Loucy (cell line): ENCODE data around the gene GRAMD4.

ENCODE experiments used
- CTCF ChIP-seq: fragments of 200-600 bp; sonication (generic); conservative IDR thresholded peaks from 2 replicates; pipeline ENCODE4 v1.5.1; 2014; ENCODE audit warnings: mild to moderate bottlenecking, antibody characterized with exemption, low read length
- EZH2phosphoT487 ChIP-seq: fragments of 200-600 bp; IDR thresholded peaks from 2 replicates; pipeline ENCODE4 v1.6.1; 2018; ENCODE audit warnings: antibody characterized with exemption, mild to moderate bottlenecking, moderate library complexity, borderline replicate concordance

GRCh38 chr22:46694416-46695170, 74.4 kb downstream of the GRAMD4 start:
- TF ChIP-seq CTCF (no peak), EZH2phosphoT487 (no peak)
